Measurements from ENCODE around the gene PDE5A. TPM values are rescaled to one million over a fixed set of nuclear protein-coding genes. Genes with fewer than 3 reads are reported as not detected.

Gene PDE5A
- total RNA-seq, 1 experiment from 2014 or later: 114 TPM

DNA sequence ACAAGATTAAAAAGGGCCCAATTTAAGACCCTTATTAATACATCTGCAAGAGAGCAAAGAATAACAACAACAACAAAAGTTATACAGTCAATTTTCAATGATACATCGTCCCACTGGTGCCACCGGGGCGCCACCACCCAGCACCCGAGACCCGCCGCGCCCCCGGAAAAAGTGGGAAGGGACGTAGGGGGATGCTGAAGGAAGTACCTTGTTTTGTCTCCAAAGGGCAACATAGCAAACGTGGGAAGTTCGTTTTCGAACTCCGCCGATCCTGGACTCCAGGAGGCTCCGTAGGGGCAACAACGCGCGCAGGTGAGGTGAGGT is 1.7 kb downstream of the PDE5A start:
- Histone ChIP-seq H3K9me3 (ENCODE audit: control insufficient read depth, insufficient read depth, low read depth, low read length) (no peaks in the 10 kb centered on the region), H3K4me3 (ENCODE audit: low read depth in 2 of 2, low read length in 2 of 2) (peak overlapping the region; percentile 52 to 89), H3K36me3 (ENCODE audit: control insufficient read depth, insufficient read depth, low read length) (no peaks in the 10 kb centered on the region; the same call in 1 of the 2 replicates), H3K27me3 (ENCODE audit: control insufficient read depth, insufficient read depth, low read length) (no peaks in the 10 kb centered on the region), H3K4me1 (ENCODE audit: control insufficient read depth, insufficient read depth, low read length) (peaks cover 25% of the 10 kb centered on the region), H3K27ac (ENCODE audit: low read length) (peak overlapping the region; percentile 93)
- DNase-seq (ENCODE audit: low read depth, low spot score): no peak
- ChIA-PET CTCF (no interaction called here), POLR2A (no interaction called here)
- peak; percentile 2; the same call in 1 of the 2 replicates for ATAC-seq
- no TSS peak for BruUV-seq (replicated peaks)
- in situ Hi-C loops (cut with HindIII; ENCODE audit: low pct_unique_long_range_greater_than_20kb, low sequenced_read_pairs): no loop called here
- TF ChIP-seq SIN3A (IDR thresholded peaks at IDR 0.05; ENCODE audit: borderline replicate concordance, insufficient read depth, low read depth, low read length): no peak; the same call in 1 of the 2 replicates
- TF ChIP-seq, protein P1, sequence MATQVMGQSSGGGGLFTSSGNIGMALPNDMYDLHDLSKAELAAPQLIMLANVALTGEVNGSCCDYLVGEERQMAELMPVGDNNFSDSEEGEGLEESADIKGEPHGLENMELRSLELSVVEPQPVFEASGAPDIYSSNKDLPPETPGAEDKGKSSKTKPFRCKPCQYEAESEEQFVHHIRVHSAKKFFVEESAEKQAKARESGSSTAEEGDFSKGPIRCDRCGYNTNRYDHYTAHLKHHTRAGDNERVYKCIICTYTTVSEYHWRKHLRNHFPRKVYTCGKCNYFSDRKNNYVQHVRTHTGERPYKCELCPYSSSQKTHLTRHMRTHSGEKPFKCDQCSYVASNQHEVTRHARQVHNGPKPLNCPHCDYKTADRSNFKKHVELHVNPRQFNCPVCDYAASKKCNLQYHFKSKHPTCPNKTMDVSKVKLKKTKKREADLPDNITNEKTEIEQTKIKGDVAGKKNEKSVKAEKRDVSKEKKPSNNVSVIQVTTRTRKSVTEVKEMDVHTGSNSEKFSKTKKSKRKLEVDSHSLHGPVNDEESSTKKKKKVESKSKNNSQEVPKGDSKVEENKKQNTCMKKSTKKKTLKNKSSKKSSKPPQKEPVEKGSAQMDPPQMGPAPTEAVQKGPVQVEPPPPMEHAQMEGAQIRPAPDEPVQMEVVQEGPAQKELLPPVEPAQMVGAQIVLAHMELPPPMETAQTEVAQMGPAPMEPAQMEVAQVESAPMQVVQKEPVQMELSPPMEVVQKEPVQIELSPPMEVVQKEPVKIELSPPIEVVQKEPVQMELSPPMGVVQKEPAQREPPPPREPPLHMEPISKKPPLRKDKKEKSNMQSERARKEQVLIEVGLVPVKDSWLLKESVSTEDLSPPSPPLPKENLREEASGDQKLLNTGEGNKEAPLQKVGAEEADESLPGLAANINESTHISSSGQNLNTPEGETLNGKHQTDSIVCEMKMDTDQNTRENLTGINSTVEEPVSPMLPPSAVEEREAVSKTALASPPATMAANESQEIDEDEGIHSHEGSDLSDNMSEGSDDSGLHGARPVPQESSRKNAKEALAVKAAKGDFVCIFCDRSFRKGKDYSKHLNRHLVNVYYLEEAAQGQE (IDR thresholded peaks at IDR 0.05; ENCODE audit: insufficient read depth in 1 of 2, low read depth in 2 of 2, low read length in 1 of 2): no peak
- no peak for TF ChIP-seq POLR2AphosphoS5 (IDR thresholded peaks at IDR 0.05; ENCODE audit: low read depth, low read length)
- TF ChIP-seq TCF7L2 (IDR thresholded peaks at IDR 0.05; ENCODE audit: low read depth, low read length): no peak
- TF ChIP-seq, protein P2, sequence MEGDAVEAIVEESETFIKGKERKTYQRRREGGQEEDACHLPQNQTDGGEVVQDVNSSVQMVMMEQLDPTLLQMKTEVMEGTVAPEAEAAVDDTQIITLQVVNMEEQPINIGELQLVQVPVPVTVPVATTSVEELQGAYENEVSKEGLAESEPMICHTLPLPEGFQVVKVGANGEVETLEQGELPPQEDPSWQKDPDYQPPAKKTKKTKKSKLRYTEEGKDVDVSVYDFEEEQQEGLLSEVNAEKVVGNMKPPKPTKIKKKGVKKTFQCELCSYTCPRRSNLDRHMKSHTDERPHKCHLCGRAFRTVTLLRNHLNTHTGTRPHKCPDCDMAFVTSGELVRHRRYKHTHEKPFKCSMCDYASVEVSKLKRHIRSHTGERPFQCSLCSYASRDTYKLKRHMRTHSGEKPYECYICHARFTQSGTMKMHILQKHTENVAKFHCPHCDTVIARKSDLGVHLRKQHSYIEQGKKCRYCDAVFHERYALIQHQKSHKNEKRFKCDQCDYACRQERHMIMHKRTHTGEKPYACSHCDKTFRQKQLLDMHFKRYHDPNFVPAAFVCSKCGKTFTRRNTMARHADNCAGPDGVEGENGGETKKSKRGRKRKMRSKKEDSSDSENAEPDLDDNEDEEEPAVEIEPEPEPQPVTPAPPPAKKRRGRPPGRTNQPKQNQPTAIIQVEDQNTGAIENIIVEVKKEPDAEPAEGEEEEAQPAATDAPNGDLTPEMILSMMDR (IDR thresholded peaks at IDR 0.05): no peak
- intact Hi-C loops (cut with micrococcal nuclease; ENCODE audit: unreplicated experiment): loop anchor here (5.0 to 10.0 kb wide), 3 partner anchors 55 to 312 kb away; no protein-coding TSS in a partner anchor

DNA sequence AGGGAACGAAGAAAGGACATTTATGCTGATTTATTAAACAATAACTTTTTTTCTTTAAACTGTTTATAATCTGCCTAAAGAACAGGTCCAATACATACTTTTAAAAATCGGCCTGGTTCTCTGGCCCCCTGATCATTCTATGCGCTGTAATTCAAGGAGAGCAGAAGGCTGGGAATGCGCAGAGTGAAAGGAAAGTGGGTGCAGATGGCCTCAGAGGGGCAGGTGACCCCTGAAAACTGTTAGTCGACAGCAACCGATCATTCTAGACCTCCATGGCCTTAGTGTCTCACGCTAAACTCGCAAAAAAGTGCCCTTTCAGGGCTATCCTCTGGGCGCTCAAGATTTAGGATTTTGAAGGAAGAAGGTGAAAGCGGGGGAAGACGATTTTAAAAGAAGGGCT is 2.2 kb downstream of the PDE5A start:
- in situ Hi-C loops (cut with HindIII; ENCODE audit: low pct_unique_long_range_greater_than_20kb, low sequenced_read_pairs): no loop called here
- H3K9me3 ChIP-seq (ENCODE audit: control insufficient read depth, insufficient read depth, low read depth, low read length): no peaks in the 10 kb centered on the region
- H3K4me3 ChIP-seq (ENCODE audit: low read depth in 2 of 2, low read length in 2 of 2): peak overlapping the region; percentile 52 to 89
- ChIA-PET POLR2A (no interaction called here), CTCF (no interaction called here)
- ATAC-seq (no peak), DNase-seq (ENCODE audit: low read depth, low spot score) (no peak)
- TF ChIP-seq, protein P2 (IDR thresholded peaks at IDR 0.05): no peak
- TF ChIP-seq TCF7L2 (IDR thresholded peaks at IDR 0.05; ENCODE audit: low read depth, low read length) (no peak), POLR2AphosphoS5 (IDR thresholded peaks at IDR 0.05; ENCODE audit: low read depth, low read length) (no peak), SIN3A (IDR thresholded peaks at IDR 0.05; ENCODE audit: borderline replicate concordance, insufficient read depth, low read depth, low read length) (no peak)
- TF ChIP-seq, protein P1 (IDR thresholded peaks at IDR 0.05; ENCODE audit: insufficient read depth in 1 of 2, low read depth in 2 of 2, low read length in 1 of 2): no peak
- H3K27me3 ChIP-seq (ENCODE audit: control insufficient read depth, insufficient read depth, low read length): no peaks in the 10 kb centered on the region
- intact Hi-C loops (cut with micrococcal nuclease; ENCODE audit: unreplicated experiment): loop anchor here (5.0 to 10.0 kb wide), 3 partner anchors 56 to 312 kb away; no protein-coding TSS in a partner anchor
- BruUV-seq (replicated peaks): no TSS peak
- H3K36me3 ChIP-seq (ENCODE audit: control insufficient read depth, insufficient read depth, low read length): no peaks in the 10 kb centered on the region; the same call in 1 of the 2 replicates
- peak overlapping the region; percentile 93 for H3K27ac ChIP-seq (ENCODE audit: low read length)
- peaks cover 25% of the 10 kb centered on the region for H3K4me1 ChIP-seq (ENCODE audit: control insufficient read depth, insufficient read depth, low read length)
